Activated T-helper 1 cell treated with anti-CD3 and anti-CD28 coated beads, Interleukin-2, amount 50 U/mL, for 16 hours (primary cell): ENCODE data around the gene STK36.

ENCODE experiments used
- DNase-seq, 2 donors: peaks; one replicate each; pipeline ENCODE4 v3.0.0-alpha.2; 2020; ENCODE audit warnings: low read depth in 1 of 2, low spot score in 1 of 2

The STK36 gene, protein sequence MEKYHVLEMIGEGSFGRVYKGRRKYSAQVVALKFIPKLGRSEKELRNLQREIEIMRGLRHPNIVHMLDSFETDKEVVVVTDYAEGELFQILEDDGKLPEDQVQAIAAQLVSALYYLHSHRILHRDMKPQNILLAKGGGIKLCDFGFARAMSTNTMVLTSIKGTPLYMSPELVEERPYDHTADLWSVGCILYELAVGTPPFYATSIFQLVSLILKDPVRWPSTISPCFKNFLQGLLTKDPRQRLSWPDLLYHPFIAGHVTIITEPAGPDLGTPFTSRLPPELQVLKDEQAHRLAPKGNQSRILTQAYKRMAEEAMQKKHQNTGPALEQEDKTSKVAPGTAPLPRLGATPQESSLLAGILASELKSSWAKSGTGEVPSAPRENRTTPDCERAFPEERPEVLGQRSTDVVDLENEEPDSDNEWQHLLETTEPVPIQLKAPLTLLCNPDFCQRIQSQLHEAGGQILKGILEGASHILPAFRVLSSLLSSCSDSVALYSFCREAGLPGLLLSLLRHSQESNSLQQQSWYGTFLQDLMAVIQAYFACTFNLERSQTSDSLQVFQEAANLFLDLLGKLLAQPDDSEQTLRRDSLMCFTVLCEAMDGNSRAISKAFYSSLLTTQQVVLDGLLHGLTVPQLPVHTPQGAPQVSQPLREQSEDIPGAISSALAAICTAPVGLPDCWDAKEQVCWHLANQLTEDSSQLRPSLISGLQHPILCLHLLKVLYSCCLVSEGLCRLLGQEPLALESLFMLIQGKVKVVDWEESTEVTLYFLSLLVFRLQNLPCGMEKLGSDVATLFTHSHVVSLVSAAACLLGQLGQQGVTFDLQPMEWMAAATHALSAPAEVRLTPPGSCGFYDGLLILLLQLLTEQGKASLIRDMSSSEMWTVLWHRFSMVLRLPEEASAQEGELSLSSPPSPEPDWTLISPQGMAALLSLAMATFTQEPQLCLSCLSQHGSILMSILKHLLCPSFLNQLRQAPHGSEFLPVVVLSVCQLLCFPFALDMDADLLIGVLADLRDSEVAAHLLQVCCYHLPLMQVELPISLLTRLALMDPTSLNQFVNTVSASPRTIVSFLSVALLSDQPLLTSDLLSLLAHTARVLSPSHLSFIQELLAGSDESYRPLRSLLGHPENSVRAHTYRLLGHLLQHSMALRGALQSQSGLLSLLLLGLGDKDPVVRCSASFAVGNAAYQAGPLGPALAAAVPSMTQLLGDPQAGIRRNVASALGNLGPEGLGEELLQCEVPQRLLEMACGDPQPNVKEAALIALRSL (N-terminal part only)

GRCh38 chr2:218671654-218672566, at the start of gene STK36, which contains the start of gene RNF25:
Gene STK36, plus strand, starts transcription at chr2:218672086. Its CDS starts 744 bp downstream, at chr2:218672830.
Gene RNF25, minus strand, starts transcription at chr2:218672002. Its CDS starts 32 bp downstream, at chr2:218671970.
- DNase-seq: peak; percentile 59 to 75

DNA sequence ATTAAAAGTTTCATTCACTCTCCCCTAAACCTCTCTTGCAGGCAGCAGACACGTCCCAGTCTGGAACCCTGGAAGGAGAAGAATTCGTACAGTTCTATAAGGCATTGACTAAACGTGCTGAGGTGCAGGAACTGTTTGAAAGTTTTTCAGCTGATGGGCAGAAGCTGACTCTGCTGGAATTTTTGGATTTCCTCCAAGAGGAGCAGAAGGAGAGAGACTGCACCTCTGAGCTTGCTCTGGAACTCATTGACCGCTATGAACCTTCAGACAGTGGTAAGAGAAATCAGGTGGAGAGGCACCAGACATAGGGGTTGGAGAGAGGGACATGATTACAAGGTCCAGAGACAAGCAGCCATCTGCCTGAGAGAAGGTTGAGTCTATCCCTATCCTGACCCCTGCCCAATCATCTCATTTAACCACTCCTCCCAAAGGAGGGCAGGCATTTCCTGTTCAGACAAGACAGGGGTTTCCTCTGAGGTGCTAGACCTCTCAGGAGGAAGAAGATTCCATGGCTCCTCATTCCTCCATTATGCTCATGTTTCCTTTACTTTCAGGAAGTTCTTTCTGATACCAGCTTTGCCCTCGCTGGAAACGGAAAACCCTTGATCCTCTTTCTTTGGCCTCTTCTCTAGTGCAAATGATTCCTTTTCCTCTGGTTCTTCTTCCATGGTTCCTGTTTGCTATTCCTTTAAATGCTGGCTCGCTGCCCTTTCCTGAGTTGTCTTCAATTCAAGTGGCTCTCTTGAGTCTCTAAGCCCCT, 49.1 kb upstream of the STK36 start:
- no peak for DNase-seq

DNA sequence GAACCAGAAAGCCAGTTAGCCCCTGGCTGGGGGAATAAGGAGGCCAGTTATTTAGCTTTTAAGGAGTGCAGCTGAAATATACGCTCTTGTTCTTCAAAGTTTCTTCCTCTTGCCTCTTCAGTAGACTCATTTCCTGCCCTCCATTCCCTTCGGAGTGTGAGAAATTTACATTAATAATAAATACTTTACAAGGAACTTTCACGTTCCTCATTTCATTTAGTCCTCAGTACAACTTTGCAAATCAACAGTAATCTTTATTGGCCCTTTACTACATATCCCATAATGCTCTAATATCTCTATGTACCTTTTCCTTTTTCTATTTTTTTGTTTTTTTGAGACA, 48.5 kb upstream of the STK36 start:
- no peak for DNase-seq

GRCh38 chr2:218626369-218626768, 45.5 kb upstream of the STK36 start:
- DNase-seq: no peak

- no peak for DNase-seq
These were observed 43.9 kb upstream of the STK36 start for GRCh38 chr2:218627939-218628338.

GRCh38 chr2:218631837-218632236, 40.0 kb upstream of the STK36 start:
- DNase-seq: no peak

GRCh38 chr2:218635719-218636118, 36.2 kb upstream of the STK36 start:
- DNase-seq: no peak

DNA sequence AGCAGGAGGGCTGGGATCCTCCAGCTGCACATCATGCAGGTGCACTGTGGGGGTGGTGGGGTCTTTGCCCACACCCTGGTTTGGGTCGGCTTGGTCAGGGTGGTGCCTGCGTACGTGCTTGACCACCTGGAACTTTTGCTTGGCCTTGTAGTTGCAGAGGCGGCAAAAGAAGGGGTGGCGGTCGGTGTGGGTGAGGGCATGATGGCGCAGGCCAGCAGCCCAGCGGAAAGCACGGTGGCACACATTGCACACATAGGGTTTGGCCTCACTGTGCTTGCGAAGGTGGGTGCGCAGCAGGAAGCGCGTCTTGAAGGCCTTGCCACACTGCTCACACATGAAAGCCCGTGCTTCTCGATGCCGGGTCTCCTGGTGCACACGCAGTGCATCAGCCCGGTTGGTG, 33.5 kb upstream of the STK36 start:
- no peak for DNase-seq

DNA sequence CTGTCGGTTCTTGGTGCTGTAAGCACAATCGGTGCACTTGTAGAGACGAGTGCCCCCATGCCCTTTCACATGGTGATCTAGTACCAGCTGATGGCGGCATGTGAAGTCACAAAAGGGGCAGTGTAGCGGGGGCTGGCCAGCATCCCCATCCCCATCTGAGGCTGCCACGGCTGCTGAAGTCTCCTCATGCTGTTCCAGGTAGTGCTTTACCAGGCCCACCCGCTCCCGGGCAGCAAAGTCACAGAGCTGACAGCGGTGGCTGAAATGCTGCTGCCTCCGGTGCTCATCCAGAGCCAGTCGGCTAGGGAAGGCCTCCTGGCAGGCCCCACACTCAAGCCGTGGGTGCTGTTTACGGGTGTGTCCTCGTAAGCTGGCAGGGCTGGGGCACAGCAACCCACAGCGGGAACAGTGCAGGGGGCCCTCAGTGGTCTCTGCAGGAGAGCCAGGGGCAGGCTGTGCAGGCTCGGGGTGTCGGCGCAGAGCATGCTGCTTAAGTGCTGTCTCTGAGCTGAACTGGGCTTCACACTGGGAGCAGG, 29.7 kb upstream of the STK36 start:
- no peak for DNase-seq

GRCh38 chr2:218642786-218643185, 29.1 kb upstream of the STK36 start:
- no peak for DNase-seq

DNA sequence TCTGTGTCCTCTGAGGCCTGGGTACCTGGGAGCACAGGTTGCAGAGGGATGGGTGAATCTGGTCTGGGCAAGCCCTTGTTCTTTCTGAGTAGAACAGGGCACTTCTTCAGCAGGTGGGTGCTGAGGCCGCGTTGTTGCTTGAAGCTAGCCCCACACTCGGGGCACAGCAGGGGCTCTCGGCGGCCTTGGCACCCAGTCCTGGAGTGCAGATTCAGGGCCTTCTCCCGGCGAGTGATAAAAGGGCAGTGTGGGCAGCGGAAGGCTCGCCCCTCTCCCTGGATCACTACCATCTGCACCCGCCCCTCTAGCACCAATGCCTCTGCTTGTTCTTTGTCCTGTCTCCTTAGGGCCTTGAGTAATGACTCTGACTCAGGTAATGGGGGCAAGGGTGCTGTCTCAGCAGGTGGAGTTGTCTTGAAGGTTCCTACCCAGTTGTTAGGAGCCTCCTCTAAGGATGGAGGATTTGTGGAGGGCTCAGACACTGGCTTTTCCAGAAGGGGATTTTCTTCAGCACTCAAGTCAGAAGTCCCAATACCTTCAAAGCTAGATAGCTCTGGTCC, 28.1 kb upstream of the STK36 start:
- DNase-seq: no peak

DNA sequence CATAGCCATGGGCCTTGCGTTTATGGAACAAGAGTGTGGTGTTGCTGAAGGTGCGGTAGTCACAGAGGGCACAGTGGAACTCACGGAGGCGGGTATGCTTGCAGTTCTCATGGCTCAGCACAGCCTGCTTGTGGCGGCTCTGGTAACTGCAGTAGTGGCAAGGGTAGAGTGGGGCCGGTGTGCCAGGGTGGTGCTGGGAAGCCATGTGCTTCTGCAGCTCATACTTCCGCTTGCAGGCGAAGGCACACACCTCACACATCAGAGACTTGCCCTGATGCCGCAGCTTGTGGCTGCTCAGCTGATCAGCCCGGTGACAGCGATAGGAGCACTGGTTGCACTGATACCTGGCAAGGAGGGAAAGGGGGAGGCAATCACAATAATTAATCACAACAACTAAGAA, 27.2 kb upstream of the STK36 start:
- DNase-seq: no peak

- no peak for DNase-seq
These were observed 26.8 kb upstream of the STK36 start for GRCh38 chr2:218645126-218645525.

GRCh38 chr2:218648088-218648786, 23.6 kb upstream of the STK36 start:
- DNase-seq: peak in 1 of 2 donors; percentile 11

GRCh38 chr2:218648787-218649100, 23.1 kb upstream of the STK36 start:
- no peak for DNase-seq

DNA sequence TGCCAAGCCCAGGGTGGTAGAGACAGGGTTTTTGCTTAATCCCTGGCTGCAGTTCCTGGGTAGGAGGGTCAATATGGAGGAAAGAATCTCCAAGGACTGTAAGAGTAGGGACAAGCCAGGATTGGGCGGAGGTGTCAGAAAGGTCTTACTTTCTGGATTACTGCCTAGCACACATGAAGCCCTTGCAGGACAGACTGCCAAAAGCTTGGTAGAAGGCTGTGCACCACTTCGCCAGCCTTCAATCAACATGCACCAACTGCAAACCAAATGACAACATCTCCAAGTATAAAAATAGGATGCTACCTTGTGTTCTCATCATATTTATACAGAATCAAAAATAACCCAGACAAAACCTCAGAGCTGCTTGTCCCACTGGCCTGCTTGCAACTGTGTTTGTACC, 16.1 kb upstream of the STK36 start:
- no peak for DNase-seq

GRCh38 chr2:218658671-218659257, 13.1 kb upstream of the STK36 start:
- peak in 1 of 2 donors; percentile 12 for DNase-seq
